ENCODE data around the gene SEZ6L.

The SEZ6L gene

GRCh38 chr22:26298605-26299310 is 129.5 kb downstream of the SEZ6L start:
- H3K4me3 ChIP-seq (ENCODE audit: low read depth, low read length) = no peak overlapping the region
- DNase-seq (ENCODE audit: low read depth) = no peak
- no peak for TF ChIP-seq CTCF (IDR thresholded peaks at IDR 0.05; ENCODE audit: control insufficient read depth, extremely low read depth, insufficient read depth)

GRCh38 chr22:26302726-26303125 is 133.5 kb downstream of the SEZ6L start:
- DNase-seq (ENCODE audit: low read depth) = no peak
- H3K4me3 ChIP-seq (ENCODE audit: low read depth, low read length) = no peak overlapping the region
- no peak for TF ChIP-seq CTCF (IDR thresholded peaks at IDR 0.05; ENCODE audit: control insufficient read depth, extremely low read depth, insufficient read depth)

GRCh38 chr22:26303475-26303874 is 134.2 kb downstream of the SEZ6L start:
- DNase-seq (ENCODE audit: low read depth) = no peak
- no peak for TF ChIP-seq CTCF (IDR thresholded peaks at IDR 0.05; ENCODE audit: control insufficient read depth, extremely low read depth, insufficient read depth)
- no peak overlapping the region for H3K4me3 ChIP-seq (ENCODE audit: low read depth, low read length)

GRCh38 chr22:26304730-26305129 is 135.5 kb downstream of the SEZ6L start:
- no peak for TF ChIP-seq CTCF (IDR thresholded peaks at IDR 0.05; ENCODE audit: control insufficient read depth, extremely low read depth, insufficient read depth)
- no peak overlapping the region for H3K4me3 ChIP-seq (ENCODE audit: low read depth, low read length)
- DNase-seq (ENCODE audit: low read depth) = no peak

GRCh38 chr22:26308467-26308866 is 139.2 kb downstream of the SEZ6L start:
- DNase-seq (ENCODE audit: low read depth) = no peak
- TF ChIP-seq CTCF (IDR thresholded peaks at IDR 0.05; ENCODE audit: control insufficient read depth, extremely low read depth, insufficient read depth) = no peak
- H3K4me3 ChIP-seq (ENCODE audit: low read depth, low read length) = no peak overlapping the region

GRCh38 chr22:26310616-26311015 is 141.4 kb downstream of the SEZ6L start:
- no peak for DNase-seq (ENCODE audit: low read depth)
- no peak overlapping the region for H3K4me3 ChIP-seq (ENCODE audit: low read depth, low read length)
- no peak for TF ChIP-seq CTCF (IDR thresholded peaks at IDR 0.05; ENCODE audit: control insufficient read depth, extremely low read depth, insufficient read depth)

GRCh38 chr22:26313291-26313690 is 144.0 kb downstream of the SEZ6L start:
- H3K4me3 ChIP-seq (ENCODE audit: low read depth, low read length) = no peak overlapping the region
- no peak for TF ChIP-seq CTCF (IDR thresholded peaks at IDR 0.05; ENCODE audit: control insufficient read depth, extremely low read depth, insufficient read depth)
- DNase-seq (ENCODE audit: low read depth) = no peak
